ENCODE results near the gene KRTCAP3.

KRTCAP3 gene

DNA sequence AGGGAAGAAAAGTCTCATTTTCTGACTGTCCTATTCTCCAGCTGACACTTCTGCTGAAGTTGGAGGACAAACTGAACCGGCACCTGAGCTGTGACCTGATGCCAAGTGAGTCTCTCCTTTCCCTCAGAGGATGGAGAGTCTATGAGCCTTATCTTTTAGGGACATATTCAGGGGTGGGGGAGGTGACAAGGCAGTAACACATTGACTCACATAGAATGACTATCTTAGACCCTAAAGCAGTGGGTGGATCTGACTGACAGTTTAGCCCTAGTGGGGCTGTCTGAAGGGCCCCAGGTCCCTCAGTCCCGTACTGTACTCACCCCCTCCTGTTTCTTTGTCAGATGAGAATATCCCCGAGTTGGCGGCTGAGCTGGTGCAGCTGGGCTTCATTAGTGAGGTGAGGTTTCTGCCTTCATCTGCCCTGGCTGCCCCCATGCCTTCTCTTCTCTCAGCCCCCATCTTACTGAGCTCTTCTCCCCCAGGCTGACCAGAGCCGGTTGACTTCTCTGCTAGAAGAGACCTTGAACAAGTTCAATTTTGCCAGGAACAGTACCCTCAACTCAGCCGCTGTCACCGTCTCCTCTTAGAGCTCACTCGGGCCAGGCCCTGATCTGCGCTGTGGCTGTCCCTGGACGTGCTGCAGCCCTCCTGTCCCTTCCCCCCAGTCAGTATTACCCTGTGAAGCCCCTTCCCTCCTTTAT lies 805 bp upstream of the KRTCAP3 start:
- no peak for DNase-seq

GRCh38 chr2:27442920-27443282 lies 720 bp downstream of the KRTCAP3 start:
- no peak for DNase-seq

- no peak for DNase-seq
Measured at GRCh38 chr2:27445155-27445554, 3.0 kb downstream of the KRTCAP3 start.

DNA sequence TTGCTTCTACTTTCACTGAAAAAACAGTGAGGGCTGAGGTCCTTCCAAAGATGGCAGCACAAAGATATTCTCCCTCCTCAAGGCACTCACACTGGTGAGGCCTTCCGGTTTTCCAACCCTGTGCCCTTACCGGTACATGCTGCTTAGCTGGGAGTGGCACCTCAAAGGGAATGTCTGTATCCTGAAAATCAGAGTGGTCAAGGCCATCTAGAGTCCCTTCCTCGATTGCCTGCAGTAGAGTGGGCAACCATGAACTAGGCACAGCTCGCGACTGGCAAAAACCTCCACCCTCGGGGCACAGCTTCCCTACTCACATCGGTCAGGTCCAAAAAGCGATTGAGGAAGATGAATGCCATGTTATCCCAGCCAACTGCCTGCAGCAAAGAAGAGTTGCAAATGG lies 3.4 kb downstream of the KRTCAP3 start:
- no peak for DNase-seq

GRCh38 chr2:27446057-27446456 lies 3.9 kb downstream of the KRTCAP3 start:
- DNase-seq, result peak; percentile 18

DNA sequence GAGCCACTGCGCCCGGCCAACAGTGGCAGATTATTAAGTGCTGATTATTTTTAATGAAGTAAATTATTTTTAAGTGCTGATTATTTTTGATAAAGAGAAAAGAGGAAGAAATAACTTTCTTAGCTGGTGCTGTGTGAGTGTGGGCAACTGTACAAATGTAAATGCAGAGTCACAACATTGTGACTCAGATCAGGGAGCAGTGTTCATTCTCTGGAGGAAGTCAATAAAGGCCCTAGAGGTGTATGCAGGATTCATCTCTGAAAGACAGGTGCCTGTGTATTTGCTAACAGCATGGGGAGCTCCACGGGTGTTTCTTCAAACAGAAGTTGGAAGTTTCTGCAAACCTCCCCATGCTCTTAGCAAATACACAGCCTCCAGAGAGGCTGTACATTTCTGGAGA lies 6.2 kb downstream of the KRTCAP3 start:
- DNase-seq, result no peak

DNA sequence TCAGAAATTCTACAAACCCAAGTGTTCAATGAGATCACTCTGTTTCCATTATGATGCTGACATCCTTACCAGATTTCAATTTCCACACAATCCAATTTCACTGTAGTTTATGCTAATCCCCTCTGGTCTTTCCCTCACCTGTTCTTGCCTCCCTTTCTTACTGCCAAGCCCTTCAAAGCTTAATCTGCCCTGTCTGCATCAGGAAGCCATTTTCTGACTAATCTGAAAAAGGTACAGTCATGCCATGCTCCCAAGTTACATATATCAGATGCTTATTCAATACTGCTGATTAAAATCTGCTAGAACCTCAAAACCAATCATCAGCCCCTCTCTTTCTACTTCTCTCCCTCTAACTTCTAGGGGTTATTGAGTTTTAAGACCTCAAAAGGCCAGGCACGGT lies 8.9 kb downstream of the KRTCAP3 start:
- peak; percentile 45 for DNase-seq

GRCh38 chr2:27453968-27454367 lies 11.8 kb downstream of the KRTCAP3 start:
- no peak for DNase-seq

GRCh38 chr2:27461118-27461517 lies 18.9 kb downstream of the KRTCAP3 start:
- DNase-seq, result no peak

DNA sequence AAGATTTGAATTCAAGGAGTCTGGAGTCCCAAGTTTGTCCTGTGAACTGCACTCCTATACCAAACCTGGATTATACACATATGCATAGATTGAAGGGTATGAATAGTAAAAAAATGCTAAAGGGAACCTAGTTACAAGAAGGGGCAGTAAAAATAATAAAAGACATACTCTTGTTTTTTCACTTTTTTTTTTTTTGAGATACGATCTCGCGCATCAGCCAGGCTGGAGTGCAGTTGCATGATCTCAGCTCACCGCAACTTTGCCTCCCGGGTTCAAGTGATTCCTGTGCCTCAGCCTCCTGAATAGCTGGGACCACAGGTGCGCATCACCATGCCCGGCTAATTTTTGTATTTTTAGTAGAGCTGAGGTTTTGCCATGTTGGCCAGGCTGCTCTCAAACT lies 22.3 kb downstream of the KRTCAP3 start:
- no peak for DNase-seq

GRCh38 chr2:27471961-27472360 lies 29.8 kb downstream of the KRTCAP3 start:
- DNase-seq, result no peak

GRCh38 chr2:27485496-27485895 lies 43.3 kb downstream of the KRTCAP3 start:
- DNase-seq, result no peak

GRCh38 chr2:27489118-27489497 lies 46.9 kb downstream of the KRTCAP3 start:
- DNase-seq, result no peak

DNA sequence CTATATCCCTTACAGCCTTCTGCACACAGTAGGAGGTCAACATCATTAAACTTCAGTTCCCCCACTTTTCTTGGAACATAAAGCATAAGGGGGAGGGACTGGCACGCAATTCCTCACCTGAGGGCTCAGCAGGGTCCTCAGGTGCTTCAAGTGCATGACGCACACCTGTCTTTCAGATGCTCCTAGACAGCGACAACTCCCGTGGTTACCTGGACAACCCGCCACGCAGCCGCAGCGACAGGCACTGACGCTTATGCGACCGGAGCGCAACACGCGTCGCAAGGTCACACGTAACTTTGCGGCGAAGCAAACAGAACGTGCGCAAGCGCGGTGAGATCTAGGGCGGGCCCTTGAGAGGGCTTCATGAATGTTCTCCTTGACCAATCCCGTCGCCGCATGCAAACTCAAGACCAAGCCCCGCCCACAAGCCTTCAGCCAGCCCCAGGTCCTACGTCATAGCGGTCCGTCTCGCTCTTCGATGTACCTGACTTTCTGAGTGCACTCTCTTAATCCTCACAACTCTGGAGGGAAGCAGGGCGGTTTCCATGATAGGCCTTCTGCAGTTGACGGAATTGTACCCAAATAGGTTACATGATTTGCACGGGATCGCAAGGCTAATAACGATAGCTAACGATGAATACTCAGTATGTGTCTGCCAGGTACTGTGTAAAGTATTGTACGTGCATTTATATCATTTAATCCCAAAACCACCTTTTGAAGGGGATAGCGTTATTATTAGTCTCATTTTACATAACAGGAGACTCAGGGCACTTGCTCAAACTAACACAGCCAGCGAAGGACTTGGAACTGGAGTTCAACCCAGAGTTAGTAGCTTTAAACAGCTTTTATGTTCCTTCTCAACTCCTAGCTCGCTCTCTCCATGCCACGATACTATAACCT lies 47.6 kb downstream of the KRTCAP3 start, which contains the start of gene IFT172:
Gene IFT172 (minus strand): TSS at position 246 of the 900 bp plus-strand sequence. CDS start 90 bp downstream, at position 156.
- peak; percentile 99 for DNase-seq

DNA sequence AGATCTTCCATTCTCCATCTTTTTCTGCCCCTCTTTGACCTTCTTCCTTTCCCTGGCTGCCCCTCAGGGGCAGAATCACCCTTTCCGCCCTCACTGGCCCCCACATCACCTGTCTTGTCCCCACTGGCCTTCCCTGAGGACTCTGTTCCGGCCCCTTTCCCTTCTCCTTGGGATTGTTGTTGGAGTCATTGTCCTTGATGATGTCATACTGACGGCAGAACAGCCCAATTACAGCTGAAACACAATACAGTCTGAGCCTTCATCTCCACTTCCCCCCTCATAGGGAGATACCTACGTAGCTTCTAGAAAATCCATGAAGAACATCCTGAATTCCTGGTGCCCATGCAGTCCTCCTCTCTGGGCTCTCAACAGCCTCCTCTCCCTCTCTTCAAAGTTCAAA lies 50.4 kb downstream of the KRTCAP3 start:
- no peak for DNase-seq

DNA sequence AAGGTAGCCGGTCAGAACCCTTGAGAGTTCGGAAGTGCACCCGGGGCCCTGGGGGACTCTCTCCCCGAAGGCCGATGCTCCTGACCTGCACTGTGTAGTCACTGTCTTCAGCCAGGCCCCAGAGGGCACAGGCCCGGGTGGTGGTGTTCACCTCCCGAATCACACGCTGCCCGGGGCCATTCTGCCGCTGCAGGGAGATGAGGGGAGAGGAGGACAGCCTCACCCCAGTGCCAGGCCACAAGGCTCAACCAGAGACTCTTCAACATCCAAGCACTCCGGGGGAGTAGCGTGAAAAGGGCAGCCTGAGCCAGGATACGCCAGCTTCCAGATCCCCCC lies 51.7 kb downstream of the KRTCAP3 start:
- DNase-seq, result no peak
